HG02938 (cell line): ENCODE results near the gene PPIB.
A peak's percentile ranks its signal among the peaks of the same experiment; 100 is the strongest.

ENCODE experiments used
- ATAC-seq: cut with Tn5 transposase; IDR thresholded peaks from one replicate; pipeline ENCODE4 v1.9.1; 2021; ENCODE audit warnings: mild to moderate bottlenecking, moderate library complexity; ENCODE audit not compliant: unreplicated experiment

PPIB gene

GRCh38 chr15:64162869-64163658 lies at the start of gene PPIB:
Gene PPIB (minus strand): TSS chr15:64163022. CDS start chr15:64162986, 36 bp downstream.
- ATAC-seq = peak; percentile 84

- no peak for ATAC-seq
Observed at GRCh38 chr15:64211696-64212095, 48.9 kb upstream of the PPIB start.

- ATAC-seq = no peak
Observed at GRCh38 chr15:64210371-64210770, 47.5 kb upstream of the PPIB start.

- no peak for ATAC-seq
Observed at GRCh38 chr15:64209680-64210334, 47.0 kb upstream of the PPIB start.

- no peak for ATAC-seq
Observed at GRCh38 chr15:64205202-64205601, 42.4 kb upstream of the PPIB start.

- no peak for ATAC-seq
Observed at GRCh38 chr15:64197425-64197824, 34.6 kb upstream of the PPIB start.

GRCh38 chr15:64193971-64194370 lies 31.1 kb upstream of the PPIB start:
- ATAC-seq = no peak

GRCh38 chr15:64191971-64192830 lies 29.4 kb upstream of the PPIB start:
- no peak for ATAC-seq

GRCh38 chr15:64187396-64188191 lies 24.8 kb upstream of the PPIB start:
- no peak for ATAC-seq

- ATAC-seq = no peak
Observed at GRCh38 chr15:64185146-64185911, 22.5 kb upstream of the PPIB start.

GRCh38 chr15:64182859-64183370 lies 20.1 kb upstream of the PPIB start:
- no peak for ATAC-seq

- no peak for ATAC-seq
Observed at GRCh38 chr15:64180235-64180824, 17.5 kb upstream of the PPIB start.

GRCh38 chr15:64166102-64166890 lies 3.5 kb upstream of the PPIB start:
- ATAC-seq = no peak

- no peak for ATAC-seq
Observed at GRCh38 chr15:64164436-64164835, 1.6 kb upstream of the PPIB start.

- ATAC-seq = no peak
Observed at GRCh38 chr15:64163659-64164362, 989 bp upstream of the PPIB start.

- peak; percentile 18 for ATAC-seq
Observed at GRCh38 chr15:64162478-64162868, 349 bp downstream of the PPIB start.

- no peak for ATAC-seq
Observed at GRCh38 chr15:64161688-64162477, 939 bp downstream of the PPIB start.
